Heart left ventricle (tissue), 16 donors: ENCODE results near the gene TNS3. TPM values are rescaled to one million over a fixed set of nuclear protein-coding genes. Genes with fewer than 3 reads are reported as not detected.

Source experiments
- ATAC-seq, 4 donors: fragments of 200-7000 bp; cut with Tn5 transposase; one replicate each; pipeline ENCODE4 v1.9.1; 2020 to 2022; ENCODE audit warnings: moderate library complexity in 4 of 4, mild to moderate bottlenecking in 3 of 4, moderate number of reproducible peaks in 1 of 4
- DNase-seq, 5 donors: peaks; one replicate each; pipeline ENCODE4 v3.0.0-alpha.2; 2020
- H3K27ac ChIP-seq, 12 donors: fragments of 200-600 bp; sonication (generic) in 4 of 12; one replicate each; pipeline versions ENCODE4 v1.5.0 to v1.8.0; 2016 to 2022; ENCODE audit warnings: mild to moderate bottlenecking in 2 of 12
- H3K27me3 ChIP-seq, 9 donors: fragments of 200-600 bp; sonication (generic) in 2 of 9; one replicate each; pipeline versions ENCODE4 v1.5.1 to v1.8.0; 2016 to 2022; ENCODE audit warnings: mild to moderate bottlenecking in 3 of 9
- H3K36me3 ChIP-seq, 9 donors: fragments of 200-600 bp; sonication (generic) in 2 of 9; one replicate each; pipeline versions ENCODE4 v1.5.0 to v1.8.0; 2018 to 2022; ENCODE audit warnings: mild to moderate bottlenecking in 2 of 9
- H3K4me1 ChIP-seq, 12 donors: fragments of 200-600 bp; sonication (generic) in 4 of 12; one replicate each; pipeline versions ENCODE4 v1.5.0 to v1.8.0; 2016 to 2022; ENCODE audit warnings: mild to moderate bottlenecking in 3 of 12
- H3K4me3 ChIP-seq, 12 donors: fragments of 200-600 bp; sonication (generic) in 4 of 12; one replicate each; pipeline versions ENCODE4 v1.5.0 to v1.8.0; 2017 to 2022; ENCODE audit warnings: mild to moderate bottlenecking in 9 of 12, moderate library complexity in 4 of 12
- H3K9me3 ChIP-seq, 12 donors: fragments of 200-600 bp; sonication (generic) in 4 of 12; one replicate each; pipeline versions ENCODE4 v1.5.0 to v1.8.0; 2016 to 2022; ENCODE audit warnings: mild to moderate bottlenecking in 1 of 12
- CTCF ChIP-seq, 12 donors: fragments of 200-600 bp; sonication (generic) in 4 of 12; IDR thresholded peaks; one replicate each; pipeline versions ENCODE4 v1.5.0 to v1.8.0; 2018 to 2022; ENCODE audit warnings: antibody characterized with exemption in 12 of 12, mild to moderate bottlenecking in 5 of 12
- POLR2A ChIP-seq, 2 donors: fragments of 450-650 bp; IDR thresholded peaks; one replicate each; pipeline ENCODE4 v1.6.1; 2017; ENCODE audit warnings: antibody characterized with exemption in 2 of 2, mild to moderate bottlenecking in 2 of 2, moderate library complexity in 2 of 2
- WGBS, 4 donors: extraction: QIAGEN DNeasy Blood & Tissue Kit in 2 of 4; methylation state at CpG; one replicate each; pipeline versions ENCODE4 v1.1.5 to v1.1.7; 2013 to 2018; 5-methylcytosine and 5-hydroxymethylcytosine counted together
- intact Hi-C, 10 donors: fragments of 100-400 bp; cut with DNase I; formaldehyde crosslinking; loops; one replicate each; pipeline versions ENCODE4 v1.11.1 to v1.14.2; 2022
- polyA plus RNA-seq, 2 donors: library from polyadenylated mRNA; stranded (reverse); fragments of 200-250 nt; gene quantifications; one replicate each; pipeline ENCODE4 v1.2.3, GENCODE V29; 2013
- total RNA-seq, 9 donors: library from RNA; depleted of rRNA in 2 of 9; stranded (reverse); fragments of >200 nt in 2 of 9; fragmentation: NEBNext Ultra II Directional in 3 of 9; extraction: Animal tissue kit (Norgen Biotek cat#: 25700) in 3 of 9; gene quantifications; one replicate each; pipeline versions ENCODE4 v1.1.0 to v1.2.4, GENCODE V29; 2016 to 2023
- donor health status: ischemic (EF 13 %, LVEDD 7.1; RV severe dilation, severe dysfunction).
- donor health status: healthy with polysubstance abuse.
- donor health status: DM: no; HTN: yes; CAD: no.
- donor health status: DM: no; HTN: no; CAD: no.
- donor health status: ischemic (EF 25% LVEDD 6.9; RV normal size, moderate dysfunction).
- donor health status: ischemic (EF 25% LVEDD 5.7; RV mildly dilated, moderate dysfunction).
- donor health status: healthy.
- donor health status: DM: yes; HTN: yes; CAD: no.
- donor health status: ischemic (EF 35%, LVEDD 5.7; RV mildly dilated, moderate dysfunction).
- donor health status: nonischemic (EF 11% LVEDD 7.7; RV severe dilation, severe dysfunction).
- donor health status: DM: yes; HTN: yes; CAD: no.
- donor health status: PGD.
- donor health status: ischemic (EF 29% LVEDD 5.4; RV normal size, mild dysfunction).
- donor health status: nonischemic (EF 23%, LVEDD 6.1; RV moderate dilation, normal function).

Gene TNS3
- total and polyA plus RNA-seq, 11 donors = 10.1 to 116 (median 32.7) TPM

- ATAC-seq (peak; percentile 51 to 69 (median 58)), DNase-seq (peak in 4 of 5 donors; percentile 68 to 85 (median 74))
- no peak for TF ChIP-seq POLR2A (IDR thresholded peaks at IDR 0.05)
- no peak for TF ChIP-seq CTCF (IDR thresholded peaks at IDR 0.05)
- intact Hi-C loops = loop anchor here in 5 of 10 donors (5.0 to 10.0 kb wide), 6 partner anchors 74 to 291 kb away; no protein-coding TSS in a partner anchor
- WGBS, 4 donors = 37 to 70% (median 57%) methylated on average over 6 to 13 of the region's 13 CpGs
- Histone ChIP-seq H3K4me3 (peak overlapping the region in 6 of 12 donors; percentile 9 to 35 (median 24)), H3K36me3 (no peaks in the 10 kb centered on the region), H3K27me3 (no peaks in the 10 kb centered on the region), H3K27ac (peak overlapping the region in 11 of 12 donors; percentile 62 to 93 (median 77)), H3K9me3 (no peaks in the 10 kb centered on the region), H3K4me1 (peaks cover 3 to 94% (median 65%) of the 10 kb centered on the region in 12 donors)
Observed at GRCh38 chr7:47576031-47576865, 5.7 kb downstream of the TNS3 start.

- Histone ChIP-seq H3K36me3 (no peaks in the 10 kb centered on the region), H3K27me3 (no peaks in the 10 kb centered on the region), H3K4me3 (no peak overlapping the region), H3K27ac (peak overlapping the region in 8 of 12 donors; percentile 2 to 93 (median 18)), H3K9me3 (no peaks in the 10 kb centered on the region), H3K4me1 (peaks cover 3 to 98% (median 67%) of the 10 kb centered on the region in 12 donors)
- intact Hi-C loops = loop anchor here in 6 of 10 donors (5.0 to 10.0 kb wide), 9 partner anchors 72 to 290 kb away; no protein-coding TSS in a partner anchor
- TF ChIP-seq CTCF (IDR thresholded peaks at IDR 0.05) (no peak), POLR2A (IDR thresholded peaks at IDR 0.05) (no peak)
- WGBS, 4 donors = 84 to 90% (median 87%) methylated on average over 11 of the region's 11 CpGs
- peak in 1 of 5 donors; percentile 66 for DNase-seq
- ATAC-seq = no peak
Observed at GRCh38 chr7:47574482-47575329, 7.2 kb downstream of the TNS3 start.

DNA sequence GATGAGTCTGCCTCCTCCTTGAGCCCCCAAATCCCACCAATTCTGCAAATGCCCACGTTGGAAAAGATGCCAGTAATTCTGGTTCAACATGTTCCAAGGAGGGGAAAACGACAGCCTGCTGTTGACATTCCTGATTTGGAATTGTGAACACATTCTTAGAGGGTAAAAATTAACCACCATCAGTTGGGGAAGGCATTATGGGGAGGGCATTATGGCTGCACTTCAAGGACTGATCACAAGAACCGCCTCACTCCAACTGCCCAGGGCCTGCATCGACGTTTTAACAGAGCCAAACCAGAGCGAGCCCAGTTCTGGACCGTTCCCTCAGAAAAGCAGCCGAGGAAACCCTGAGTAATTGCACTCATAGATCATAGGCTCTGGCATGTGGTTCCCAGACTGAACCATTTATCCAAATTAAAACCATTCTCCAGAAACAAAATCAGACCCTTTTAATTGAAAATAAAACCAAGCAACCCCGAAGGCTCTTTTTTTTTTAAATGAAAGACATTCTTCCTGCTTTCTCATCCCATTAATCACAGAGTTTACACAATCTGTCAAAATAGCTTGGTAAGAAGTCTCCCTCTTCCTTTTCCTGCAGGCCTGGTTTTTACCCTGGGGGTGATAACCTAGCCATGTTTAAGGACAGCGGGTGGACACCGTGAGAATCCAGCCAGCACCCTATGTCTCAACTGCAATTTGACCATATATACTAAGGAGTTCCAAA lies 8.0 kb downstream of the TNS3 start:
- Histone ChIP-seq H3K4me1 (peaks cover 0 to 97% (median 61%) of the 10 kb centered on the region in 12 donors), H3K27me3 (no peaks in the 10 kb centered on the region), H3K36me3 (no peaks in the 10 kb centered on the region), H3K9me3 (no peaks in the 10 kb centered on the region), H3K4me3 (no peak overlapping the region), H3K27ac (peak overlapping the region in 9 of 12 donors; percentile 4 to 93 (median 26))
- no peak for TF ChIP-seq POLR2A (IDR thresholded peaks at IDR 0.05)
- no peak for TF ChIP-seq CTCF (IDR thresholded peaks at IDR 0.05)
- 57 to 76% (median 71%) methylated on average over 11 of the region's 11 CpGs for WGBS, 4 donors
- ATAC-seq = no peak
- no peak for DNase-seq
- intact Hi-C loops = loop anchor here in 5 of 10 donors (5.0 to 10.0 kb wide), 6 partner anchors 89 to 289 kb away; no protein-coding TSS in a partner anchor
